NCI-H446 treated with DMSO at 0.1 percent for 48 hours (cell line): ENCODE results near the gene SAFB.

Experiments used
- DNase-seq: peaks from one replicate; lab custom pipeline; 2025; lab: John Stamatoyannopoulos, UW

Gene SAFB

DNA sequence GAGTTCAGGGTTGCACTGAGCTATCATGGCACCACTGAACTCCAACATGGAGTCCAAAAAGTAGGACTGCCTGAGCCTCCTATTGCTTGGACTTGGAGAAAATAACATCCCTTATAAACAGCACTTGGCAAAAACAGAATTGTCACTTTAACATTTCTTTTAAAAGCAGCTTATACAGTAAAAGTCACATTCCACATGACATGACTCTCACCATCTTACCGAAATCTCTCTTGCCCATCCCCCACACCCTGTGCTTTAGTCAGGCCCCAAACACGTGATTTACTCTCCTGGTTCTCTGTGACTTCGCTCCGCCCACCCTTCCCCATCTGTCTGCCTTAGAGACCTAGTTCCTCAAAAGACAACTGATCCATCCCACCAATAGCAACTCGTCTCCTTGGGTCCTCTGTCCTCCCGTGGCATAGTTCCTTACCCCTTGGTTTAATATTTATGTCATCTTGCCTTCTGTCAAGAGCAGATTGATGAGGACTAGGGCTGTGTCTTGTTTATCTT, 4.6 kb downstream of the SAFB start:
- DNase-seq, result no peak

DNA sequence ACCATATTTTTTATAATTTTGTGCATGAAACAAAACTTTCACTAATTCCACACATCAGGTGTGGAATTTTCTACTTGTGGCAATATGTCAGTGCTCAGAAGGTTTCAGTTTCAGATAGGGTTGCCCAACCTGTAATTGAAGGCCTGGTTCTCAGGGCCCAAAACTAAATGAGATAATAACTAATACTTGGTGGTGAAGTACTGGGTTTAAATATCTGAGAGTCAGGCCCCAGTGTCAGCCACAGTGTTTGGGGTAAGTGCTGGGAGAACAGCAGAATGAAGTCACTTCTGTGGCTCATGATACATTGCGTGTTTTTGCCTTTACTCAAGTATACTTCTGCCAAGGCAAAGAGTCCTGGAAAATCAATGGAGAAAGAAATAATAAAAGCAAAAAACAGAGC, 5.6 kb downstream of the SAFB start:
- DNase-seq, result no peak

DNA sequence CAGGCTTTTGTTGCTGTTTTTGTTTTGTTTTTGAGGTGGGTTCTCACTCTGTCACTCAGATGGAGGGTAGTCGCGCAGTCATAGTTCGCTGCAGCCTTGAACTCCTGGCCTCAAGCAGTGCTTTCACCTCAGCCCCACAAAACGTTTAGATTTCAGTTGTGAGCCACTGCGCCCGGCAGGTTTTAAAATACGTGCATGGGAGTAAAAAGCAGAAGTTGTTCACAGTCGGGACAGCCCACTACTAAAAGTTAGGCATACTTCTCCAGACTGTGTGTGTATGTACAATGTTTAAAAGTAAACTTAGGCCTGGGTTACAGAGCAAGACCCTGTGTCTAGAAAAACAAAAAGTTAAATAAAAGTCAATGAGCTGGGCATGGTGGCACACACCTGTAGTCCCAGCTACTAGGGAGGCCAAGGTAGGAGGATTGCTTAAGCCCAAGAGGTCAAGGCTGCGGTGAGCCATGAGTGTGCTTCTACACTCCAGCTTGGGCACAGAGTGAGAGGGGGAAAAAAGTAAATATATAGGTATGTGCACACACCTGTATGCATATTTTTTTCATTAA, 6.1 kb downstream of the SAFB start:
- no peak for DNase-seq

DNA sequence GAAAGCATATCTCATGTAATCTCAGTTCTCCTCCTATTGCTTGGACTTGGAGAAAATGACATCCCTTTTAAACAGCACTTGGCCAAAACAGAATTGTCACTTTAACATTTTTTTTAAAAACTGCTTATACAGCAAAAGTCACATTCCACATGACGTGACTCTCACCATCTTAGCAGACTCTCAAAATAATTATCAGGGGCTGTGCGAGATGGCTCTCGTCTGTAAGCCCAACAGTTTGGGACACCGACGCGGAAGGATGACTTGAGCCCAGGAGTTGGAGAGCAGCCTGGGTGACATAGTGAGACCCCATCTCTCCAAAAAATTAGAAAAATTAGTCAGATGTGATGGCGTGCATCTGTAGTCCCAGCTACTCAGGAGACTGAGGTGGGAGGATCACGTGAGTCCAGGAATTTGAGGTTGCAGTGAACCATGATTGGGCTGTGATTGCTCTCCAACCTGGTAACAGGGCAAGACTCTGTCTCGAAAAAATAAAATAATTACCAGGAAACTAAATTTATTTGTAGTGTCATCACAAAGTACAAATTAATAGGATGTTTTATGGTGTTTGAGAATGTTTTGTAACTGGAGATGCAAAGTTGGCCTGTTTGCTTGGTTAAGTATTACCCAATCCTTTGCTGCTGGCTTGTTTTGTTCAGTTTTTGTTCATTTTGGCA, 8.8 kb downstream of the SAFB start:
- DNase-seq, result no peak

DNA sequence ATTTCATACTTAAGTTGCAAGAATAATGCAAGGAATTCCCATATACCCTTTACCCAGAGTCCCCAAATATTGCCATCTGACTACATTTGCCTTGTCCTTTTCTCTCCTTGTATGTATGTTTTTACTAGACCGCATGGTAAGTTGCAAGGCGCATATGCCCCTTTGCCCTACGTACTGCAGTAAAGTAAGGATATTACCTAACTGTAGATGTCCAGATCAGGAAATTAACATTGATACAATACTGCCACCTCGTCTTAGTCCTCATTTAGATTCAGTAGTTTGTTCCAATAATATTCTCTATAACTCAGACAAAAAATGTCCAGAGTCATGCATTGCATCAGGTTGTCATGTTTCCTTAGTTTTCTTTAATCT, 9.3 kb downstream of the SAFB start:
- DNase-seq, result no peak

DNA sequence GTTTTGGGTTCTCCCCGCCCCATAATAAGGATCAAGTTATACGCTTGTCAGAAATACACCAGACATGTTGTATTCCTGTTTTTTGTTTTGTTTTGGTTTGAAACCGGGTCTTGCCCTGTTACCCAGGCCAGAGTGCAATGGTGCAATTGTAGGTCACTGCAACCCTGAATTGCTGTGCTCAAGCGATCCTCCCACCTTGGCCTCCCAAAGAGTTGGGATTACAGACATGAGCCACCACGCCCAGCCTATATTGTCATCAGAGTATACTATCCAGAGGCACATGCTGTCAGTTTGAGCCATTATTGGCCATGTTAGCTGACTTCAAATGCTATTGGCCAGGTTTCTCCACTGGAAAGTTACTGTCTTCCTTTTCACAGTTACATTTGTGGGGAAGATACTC, 9.8 kb downstream of the SAFB start:
- DNase-seq, result no peak

DNA sequence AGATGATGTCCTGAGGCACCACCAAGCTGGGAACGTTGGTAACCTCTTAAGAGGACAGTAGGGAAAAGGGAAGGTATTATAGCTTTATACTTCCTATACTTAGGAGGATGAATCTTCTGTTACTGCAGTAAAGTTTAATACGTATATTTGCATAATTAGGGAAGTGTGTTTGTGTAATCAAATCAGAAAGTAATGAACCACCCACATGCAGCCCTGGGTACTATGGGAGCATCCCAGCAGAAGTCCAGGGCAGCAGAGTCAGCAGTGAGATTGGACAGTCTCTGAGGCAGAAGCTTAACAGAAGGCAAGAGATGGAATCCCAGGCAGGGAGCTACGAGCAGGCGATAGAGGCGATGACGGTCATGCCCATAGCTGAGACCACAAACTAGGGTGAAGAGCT, 12.5 kb downstream of the SAFB start:
- DNase-seq, result no peak

DNA sequence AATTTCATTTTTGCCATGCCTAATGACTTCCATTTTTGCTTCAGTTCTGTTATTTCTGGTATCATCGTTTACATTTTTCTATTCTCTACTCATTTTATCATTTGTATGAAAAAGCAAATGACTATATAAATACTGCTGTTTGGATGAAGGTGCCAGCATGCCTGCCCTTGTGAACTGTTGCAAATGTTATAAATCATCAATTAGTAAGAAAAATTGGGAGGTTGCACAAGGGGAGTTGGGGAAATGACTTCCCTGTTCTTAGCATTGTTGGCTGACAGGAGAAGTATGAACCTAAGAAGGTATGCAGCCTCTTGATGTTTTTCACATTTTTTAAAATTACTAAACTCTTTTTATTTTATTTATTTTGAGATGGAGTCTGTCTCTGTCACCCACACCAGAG, 15.1 kb downstream of the SAFB start:
- DNase-seq, result no peak

DNA sequence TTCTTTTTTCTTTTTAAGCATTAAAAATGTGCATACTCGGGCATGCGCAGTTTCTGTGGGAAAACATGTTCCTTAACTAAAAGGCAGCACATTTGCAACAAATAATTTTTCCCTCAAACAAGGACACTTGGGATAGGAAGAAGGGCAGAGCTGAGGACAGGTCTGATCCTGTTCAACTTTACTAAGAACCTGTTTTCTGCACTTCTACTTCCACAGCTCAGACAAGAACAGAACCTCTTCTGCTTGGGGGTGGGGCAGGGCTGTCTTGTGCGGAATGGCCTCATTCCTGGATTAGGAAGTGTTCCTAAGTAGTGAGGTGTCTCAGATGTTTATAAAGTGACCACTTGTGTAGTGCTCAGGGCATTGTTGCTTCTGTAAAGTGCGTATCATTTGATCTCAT, 18.3 kb downstream of the SAFB start:
- no peak for DNase-seq

DNA sequence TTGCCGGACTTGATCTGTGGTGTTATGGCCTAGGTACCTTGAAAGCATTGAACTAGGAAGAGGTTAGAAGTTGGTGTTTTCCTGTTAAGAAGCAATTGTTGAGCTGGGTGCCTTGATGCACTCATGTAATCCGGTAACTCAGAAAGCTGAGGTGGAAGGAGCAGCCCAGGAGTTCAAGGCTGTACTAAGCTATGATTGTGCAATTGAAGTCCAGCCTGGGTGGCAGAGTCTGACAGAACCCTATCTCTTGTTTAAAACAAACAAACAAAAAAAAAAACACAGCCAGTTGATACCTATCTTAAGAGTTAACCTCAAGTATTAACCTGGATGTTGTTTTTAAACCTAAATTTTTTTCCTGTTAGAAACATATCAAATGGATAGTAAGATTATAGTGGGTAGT, 19.3 kb downstream of the SAFB start:
- DNase-seq, result no peak

DNA sequence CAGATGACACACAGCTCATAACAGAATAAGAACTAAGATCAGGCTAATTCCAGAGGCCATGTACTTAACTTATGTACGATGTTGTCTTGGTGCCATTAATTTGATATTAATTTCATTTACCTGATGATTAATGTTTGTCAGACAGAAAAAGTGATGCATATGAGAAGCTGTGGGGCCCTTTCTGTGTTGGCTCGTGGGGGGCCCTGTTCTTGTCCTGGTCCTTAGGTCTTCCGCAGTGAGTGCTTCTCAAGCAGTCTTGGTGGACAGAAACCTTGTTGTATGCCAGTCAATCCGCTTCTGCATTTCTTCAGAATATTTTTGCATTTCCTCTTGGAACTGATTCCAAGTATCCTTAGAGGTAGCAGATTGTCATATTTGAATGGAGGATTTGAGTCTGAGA, 20.2 kb downstream of the SAFB start:
- no peak for DNase-seq

DNA sequence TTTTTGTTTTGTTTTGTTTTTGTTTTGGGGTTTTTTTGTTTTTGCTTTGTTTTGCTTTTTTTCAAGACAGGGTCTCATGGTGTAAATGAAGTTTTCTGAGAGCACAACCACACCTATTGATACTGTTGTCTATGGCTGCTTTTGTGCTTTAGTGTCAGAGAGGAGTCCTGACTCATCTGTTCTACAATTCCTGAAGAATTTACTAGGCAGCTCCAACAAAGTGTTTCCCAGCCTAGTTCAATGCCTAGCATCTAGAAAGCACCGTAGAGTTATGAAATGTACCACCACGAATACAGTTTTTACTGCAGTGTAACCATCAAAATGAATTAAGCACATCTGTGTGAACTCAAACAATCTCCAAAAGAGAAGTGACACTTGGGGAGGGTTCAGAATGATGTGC, 21.2 kb downstream of the SAFB start:
- no peak for DNase-seq

DNA sequence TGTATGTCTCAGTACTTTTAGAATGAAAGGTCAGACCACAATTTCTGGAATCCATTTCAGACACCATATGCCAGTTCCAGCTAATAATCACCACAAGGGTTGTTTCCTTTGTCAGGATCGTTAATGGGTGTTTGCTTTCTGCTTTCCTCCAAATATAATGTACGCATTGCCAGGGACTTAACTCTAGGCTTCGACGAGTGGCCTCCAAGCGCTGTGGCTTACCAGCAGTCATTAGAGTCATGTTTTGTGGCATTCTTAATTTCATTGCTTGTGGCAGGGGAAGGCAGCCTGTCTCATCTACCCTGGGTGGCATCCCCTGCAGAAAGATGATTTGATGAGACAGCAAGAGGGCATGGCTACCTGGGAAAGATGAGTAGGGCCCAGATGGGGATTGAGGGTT, 22.5 kb downstream of the SAFB start:
- DNase-seq, result no peak

DNA sequence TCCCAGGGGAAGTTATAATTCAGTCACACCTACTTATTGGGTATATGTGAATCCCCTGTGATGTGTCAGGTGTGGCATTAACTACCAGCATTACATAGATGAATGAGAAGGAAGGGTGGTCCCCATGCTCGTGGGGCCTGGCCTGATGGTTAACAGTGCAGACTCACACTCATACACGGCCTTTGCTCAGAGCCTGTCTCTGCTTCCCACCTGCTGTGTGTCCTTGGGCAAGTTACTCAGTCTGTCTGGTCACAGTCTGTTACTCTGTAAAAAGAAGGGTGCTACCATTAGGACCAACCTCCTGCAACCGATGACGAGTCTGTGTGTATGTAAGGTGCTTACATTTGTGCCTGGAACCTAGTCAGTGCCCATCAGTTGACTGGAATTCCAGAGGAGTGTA, 23.8 kb downstream of the SAFB start:
- no peak for DNase-seq

DNA sequence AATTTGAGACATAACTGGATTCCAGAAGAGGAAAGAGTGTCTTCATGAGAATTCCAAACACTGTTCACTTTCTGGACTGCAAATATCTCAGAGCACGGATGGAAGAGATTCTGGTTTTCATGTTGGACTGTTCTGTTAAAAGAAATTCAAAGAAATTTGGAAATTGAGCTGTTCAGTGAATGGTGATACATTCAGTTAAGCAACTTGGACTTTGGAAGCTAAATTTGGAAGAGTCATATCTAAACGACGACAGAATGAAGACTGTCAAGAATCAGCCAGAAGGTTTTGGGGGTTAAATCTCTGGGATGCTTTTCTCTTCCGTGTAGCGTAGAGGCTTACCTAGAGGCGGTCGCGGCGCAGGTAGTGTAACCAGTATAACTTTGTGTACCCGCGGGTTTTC, 25.6 kb downstream of the SAFB start:
- DNase-seq, result no peak

DNA sequence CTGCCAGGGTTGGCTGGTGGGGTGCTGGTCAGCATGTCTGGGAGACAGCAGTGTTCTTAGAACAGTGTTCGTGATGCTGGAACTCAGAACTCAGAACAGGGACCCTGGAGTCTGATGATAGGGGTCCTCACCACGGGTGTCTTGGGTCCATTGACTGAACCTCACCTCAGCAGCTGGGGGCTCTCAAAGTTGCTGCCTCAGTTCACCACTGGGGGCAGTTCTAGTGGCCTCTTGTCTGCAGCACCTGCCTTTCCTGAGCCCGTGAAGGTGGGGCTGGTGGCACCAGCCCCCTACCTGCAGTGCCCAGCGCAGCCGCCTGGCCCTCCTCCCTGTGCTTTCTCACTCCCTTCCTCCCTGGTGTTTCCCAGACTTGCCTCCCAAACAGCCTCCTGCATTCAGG, 28.5 kb downstream of the SAFB start:
- DNase-seq, result no peak

DNA sequence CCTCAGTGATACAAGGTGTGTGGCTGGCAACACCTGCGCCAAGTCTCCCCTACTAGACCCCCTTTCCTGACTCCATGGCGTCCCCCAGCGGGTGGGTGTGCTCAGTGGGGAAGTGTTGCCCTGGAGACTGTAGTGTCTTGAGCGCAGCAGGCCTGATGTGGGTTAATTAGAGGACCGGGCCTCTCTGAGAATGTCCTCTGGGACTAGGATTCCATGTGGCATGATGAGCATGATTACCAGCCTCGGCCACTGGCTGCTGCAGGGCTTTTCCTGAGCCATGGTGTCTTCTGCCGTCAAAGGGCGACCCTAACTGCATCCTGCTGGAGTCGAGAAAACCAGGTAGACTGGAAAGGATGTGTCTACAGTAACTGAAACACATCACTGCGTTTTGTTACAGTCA, 29.4 kb downstream of the SAFB start:
- DNase-seq, result no peak

DNA sequence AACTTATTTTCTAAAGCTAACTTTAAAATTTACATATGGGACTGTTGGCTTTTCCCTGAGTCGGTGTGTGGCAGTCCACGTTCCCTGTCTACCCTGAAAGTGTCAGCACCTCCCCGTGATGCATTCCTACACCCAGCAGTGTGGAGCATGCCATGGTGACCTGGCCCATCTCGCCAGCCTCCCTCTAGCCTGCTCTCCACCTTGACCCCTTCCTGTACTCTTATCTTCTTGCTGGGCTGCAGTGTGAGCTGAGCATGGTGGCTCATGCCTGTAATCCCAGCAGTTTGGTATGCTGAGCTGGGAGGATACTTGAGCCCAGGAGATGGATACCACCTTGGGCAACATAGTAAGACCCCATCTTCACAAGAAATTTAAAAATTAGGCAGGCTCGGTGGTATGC, 32.0 kb downstream of the SAFB start:
- DNase-seq, result no peak

DNA sequence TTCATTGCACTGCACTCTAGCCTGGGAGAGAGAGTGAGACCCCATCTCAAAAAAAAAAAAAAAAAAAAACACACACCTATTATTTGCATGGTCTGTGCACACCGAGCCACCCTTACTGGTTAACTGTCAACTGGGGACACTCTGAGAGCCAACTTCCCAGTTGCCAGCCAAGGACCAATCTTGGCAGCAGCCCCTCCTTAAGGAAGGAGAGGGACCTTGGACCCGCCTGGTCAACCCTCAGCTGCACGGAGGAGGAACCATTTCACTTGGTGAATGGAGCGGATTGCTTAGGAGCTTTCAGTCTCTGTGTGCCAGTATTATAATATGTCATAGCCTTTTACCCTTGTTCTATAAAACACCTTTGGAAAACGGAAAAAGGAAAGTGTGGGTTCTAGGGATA, 32.5 kb downstream of the SAFB start:
- no peak for DNase-seq

DNA sequence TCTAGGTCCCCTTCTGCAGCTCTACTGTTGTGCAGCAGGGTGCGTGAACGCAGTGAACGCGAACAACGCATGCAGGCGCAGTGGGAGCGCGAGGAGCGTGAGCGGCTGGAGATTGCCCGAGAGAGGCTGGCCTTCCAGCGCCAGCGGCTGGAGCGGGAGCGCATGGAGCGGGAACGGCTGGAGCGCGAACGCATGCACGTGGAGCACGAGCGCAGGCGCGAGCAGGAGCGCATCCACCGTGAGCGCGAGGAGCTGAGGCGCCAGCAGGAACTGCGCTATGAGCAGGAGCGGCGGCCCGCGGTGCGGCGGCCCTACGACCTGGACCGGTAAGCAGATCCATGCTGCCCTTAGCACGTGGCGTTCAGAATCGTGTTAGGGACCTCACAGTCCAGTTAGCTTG, 38.6 kb downstream of the SAFB start:
- no peak for DNase-seq

DNA sequence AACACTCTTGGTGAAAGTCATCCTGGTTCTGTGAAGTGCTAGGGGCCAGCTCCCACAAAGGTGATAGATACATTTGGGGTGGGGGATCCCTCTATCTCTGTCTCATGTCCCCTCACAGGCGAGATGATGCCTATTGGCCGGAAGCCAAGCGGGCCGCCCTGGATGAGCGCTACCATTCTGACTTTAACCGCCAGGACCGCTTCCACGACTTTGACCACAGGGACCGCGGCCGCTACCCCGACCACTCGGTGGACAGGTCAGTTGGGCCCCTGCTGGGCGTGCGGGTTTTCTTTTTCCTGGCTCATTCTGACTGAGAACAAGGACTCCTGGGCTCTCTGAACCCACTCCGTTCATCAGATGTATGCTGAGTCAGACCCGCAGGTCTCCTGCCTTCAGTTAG, 41.0 kb downstream of the SAFB start:
- DNase-seq, result no peak

DNA sequence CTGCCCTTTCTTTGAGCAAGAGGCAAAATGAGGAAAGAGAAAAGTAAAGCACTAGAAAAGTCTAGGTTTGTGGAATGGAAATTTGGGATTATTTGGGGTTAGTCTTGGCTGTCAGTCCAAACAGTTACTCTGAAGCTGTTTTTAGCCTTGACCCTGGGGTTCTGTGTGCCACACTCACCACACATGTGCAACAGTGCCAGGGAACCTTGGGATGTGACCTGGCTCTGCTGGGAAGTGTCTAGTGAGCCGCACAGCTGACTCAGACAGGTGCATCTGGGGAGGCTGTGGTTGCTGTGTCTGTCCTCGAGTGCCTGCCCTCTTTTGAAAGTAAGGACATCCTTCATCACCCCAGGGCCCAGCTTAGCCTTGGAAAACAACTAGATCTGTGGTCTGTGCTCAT, 41.6 kb downstream of the SAFB start:
- DNase-seq, result no peak

DNA sequence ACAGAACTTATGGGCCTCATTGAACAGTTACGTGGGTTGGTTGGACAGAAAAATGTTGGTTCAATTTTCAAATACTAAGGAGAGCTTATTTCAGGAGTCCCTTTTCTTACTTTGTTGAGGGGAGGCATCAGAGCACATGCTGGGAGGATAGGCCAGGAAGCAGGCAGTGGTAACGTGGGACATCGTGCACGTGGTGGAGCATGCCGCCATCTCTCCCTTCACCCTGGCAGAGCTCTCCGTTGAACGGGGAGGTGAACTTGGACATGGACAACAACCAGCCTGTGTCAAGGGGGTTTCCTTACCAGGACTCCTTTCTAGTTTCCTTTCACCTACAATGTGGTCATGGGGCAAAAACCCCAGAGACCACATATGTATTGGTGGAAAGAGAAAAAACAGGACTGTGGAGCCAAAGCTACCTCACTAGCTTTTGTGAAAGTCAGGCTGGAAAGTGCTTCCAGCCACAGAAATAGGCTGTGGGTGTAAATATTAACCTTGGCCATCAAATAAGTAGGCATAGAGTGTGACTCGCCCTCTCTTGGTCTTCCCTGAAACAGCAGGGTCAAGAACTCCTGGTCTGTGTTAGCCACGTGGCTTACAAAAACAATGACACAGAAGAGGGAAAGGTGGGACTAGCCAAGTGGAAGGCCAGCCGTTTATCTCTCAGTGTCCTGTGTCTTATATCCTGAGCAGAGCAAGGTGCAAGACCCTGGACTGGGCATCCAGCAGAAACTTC, 43.1 kb downstream of the SAFB start:
- no peak for DNase-seq
